HG02763 (cell line): ENCODE data around the gene ADAD1.
"Not testable (repeated sequence)": the region's sequence is repeated elsewhere in the genome, so short reads cannot be mapped to it uniquely, and the experiment has no call there.

ENCODE experiments used
- ATAC-seq: cut with Tn5 transposase; IDR thresholded peaks from one replicate; pipeline ENCODE4 v1.9.1; 2021; ENCODE audit warnings: mild to moderate bottlenecking, moderate library complexity; ENCODE audit not compliant: unreplicated experiment

The ADAD1 gene

GRCh38 chr4:122378711-122379110 lies at the start of gene ADAD1:
ADAD1 (plus strand) TSS chr4:122379011; CDS start chr4:122380070, 1,059 bp downstream.
- no peak for ATAC-seq

GRCh38 chr4:122329876-122330565 lies 48.8 kb upstream of the ADAD1 start:
- no peak for ATAC-seq

GRCh38 chr4:122331195-122331594 lies 47.6 kb upstream of the ADAD1 start:
- ATAC-seq = no peak

GRCh38 chr4:122334828-122335227 lies 44.0 kb upstream of the ADAD1 start:
- no peak for ATAC-seq

- ATAC-seq = no peak
Observed at GRCh38 chr4:122341886-122342285, 36.9 kb upstream of the ADAD1 start.

GRCh38 chr4:122346036-122346435 lies 32.8 kb upstream of the ADAD1 start:
- ATAC-seq = no peak

- no peak for ATAC-seq
Observed at GRCh38 chr4:122346503-122346902, 32.3 kb upstream of the ADAD1 start.

- ATAC-seq = no peak
Observed at GRCh38 chr4:122356317-122356808, 22.4 kb upstream of the ADAD1 start.

GRCh38 chr4:122360754-122361153 lies 18.1 kb upstream of the ADAD1 start:
- ATAC-seq = no peak

- no peak for ATAC-seq
Observed at GRCh38 chr4:122364700-122365404, 14.0 kb upstream of the ADAD1 start.

- ATAC-seq = not testable (repeated sequence)
Observed at GRCh38 chr4:122368786-122369185, 10.0 kb upstream of the ADAD1 start.

GRCh38 chr4:122377352-122377751 lies 1.5 kb upstream of the ADAD1 start:
- ATAC-seq = no peak

- no peak for ATAC-seq
Observed at GRCh38 chr4:122379239-122379638, 428 bp downstream of the ADAD1 start.

- no peak for ATAC-seq
Observed at GRCh38 chr4:122383341-122383740, 4.5 kb downstream of the ADAD1 start.

- no peak for ATAC-seq
Observed at GRCh38 chr4:122384245-122384644, 5.4 kb downstream of the ADAD1 start.

GRCh38 chr4:122393276-122393675 lies 14.5 kb downstream of the ADAD1 start:
- no peak for ATAC-seq

- ATAC-seq = no peak
Observed at GRCh38 chr4:122403861-122404260, 25.1 kb downstream of the ADAD1 start.

GRCh38 chr4:122412547-122412946 lies 33.7 kb downstream of the ADAD1 start:
- ATAC-seq = no peak

GRCh38 chr4:122423246-122423645 lies 44.4 kb downstream of the ADAD1 start:
- ATAC-seq = no peak

- ATAC-seq = no peak
Observed at GRCh38 chr4:122431351-122431750, 52.5 kb downstream of the ADAD1 start.

- ATAC-seq = no peak
Observed at GRCh38 chr4:122434285-122434684, 55.5 kb downstream of the ADAD1 start.

GRCh38 chr4:122450847-122451246 lies 72.0 kb downstream of the ADAD1 start:
- ATAC-seq = no peak
